ENCODE measurements around the gene RBM39. TPM values are rescaled to one million over a fixed set of nuclear protein-coding genes. Genes with fewer than 3 reads are reported as not detected.

RBM39 gene
- total RNA-seq, 3 donors from 2014 or later (not counting 1 experiment from before 2014, with no cell fraction given) = 1,431 to 1,555 (median 1,445) TPM

DNA sequence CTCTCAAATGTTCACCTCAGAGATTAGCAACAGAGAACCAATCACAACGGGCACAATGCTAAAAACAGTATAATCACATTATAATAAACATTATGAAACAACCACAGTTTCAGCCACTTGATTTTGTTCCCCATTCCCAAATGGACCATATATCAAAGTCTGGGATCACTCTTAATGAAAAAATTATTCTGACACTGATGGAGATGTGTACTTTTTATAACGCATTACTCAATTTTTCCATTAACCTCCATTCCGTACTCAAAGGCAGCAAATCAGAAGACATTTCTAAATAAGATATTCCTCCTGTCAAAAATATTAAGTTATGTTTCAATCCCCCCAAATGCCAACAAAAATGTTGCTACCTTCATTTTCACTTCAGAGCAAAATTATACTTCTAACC is 80.2 kb downstream of the RBM39 start:
- intact Hi-C loops (cut with micrococcal nuclease) = loop anchor here (5.0 kb wide), 1 partner anchor 35 kb away; the partner anchor contains the start of genes NFS1 and ROMO1
- H3K4me1 Mint-ChIP-seq = peaks cover 69 to 73% of the 10 kb centered on the region in 2 donors
- Histone ChIP-seq H3K9me3 (ENCODE audit: control insufficient read depth, insufficient read depth, low read length) (no peaks in the 10 kb centered on the region), H3K4me1 (ENCODE audit: control insufficient read depth, insufficient read depth, low read length) (peaks cover 36% of the 10 kb centered on the region), H3K36me3 (ENCODE audit: control insufficient read depth, insufficient read depth, low read length) (peaks cover 5% of the 10 kb centered on the region), H3K27me3 (ENCODE audit: control insufficient read depth, insufficient read depth, low read length) (no peaks in the 10 kb centered on the region), H3K4me3 (ENCODE audit: low read length) (no peak overlapping the region), H3K27ac (ENCODE audit: low read length) (peak overlapping the region; percentile 67)
- ATAC-seq (no peak), DNase-seq (no peak)
- H3K4me3 Mint-ChIP-seq = peak overlapping the region; percentile 96
- WGBS (ENCODE audit: insufficient coverage) = 22% methylated on average over 3 of the region's 3 CpGs
- H3K27ac Mint-ChIP-seq = peak overlapping the region in 1 of 2 donors; percentile 100
- no peaks in the 10 kb centered on the region for H3K27me3 Mint-ChIP-seq (ENCODE audit: low read depth in 2 of 2)
- no peaks in the 10 kb centered on the region for H3K9me3 Mint-ChIP-seq
- H3K36me3 Mint-ChIP-seq = no peaks in the 10 kb centered on the region
- TF ChIP-seq, protein P1, sequence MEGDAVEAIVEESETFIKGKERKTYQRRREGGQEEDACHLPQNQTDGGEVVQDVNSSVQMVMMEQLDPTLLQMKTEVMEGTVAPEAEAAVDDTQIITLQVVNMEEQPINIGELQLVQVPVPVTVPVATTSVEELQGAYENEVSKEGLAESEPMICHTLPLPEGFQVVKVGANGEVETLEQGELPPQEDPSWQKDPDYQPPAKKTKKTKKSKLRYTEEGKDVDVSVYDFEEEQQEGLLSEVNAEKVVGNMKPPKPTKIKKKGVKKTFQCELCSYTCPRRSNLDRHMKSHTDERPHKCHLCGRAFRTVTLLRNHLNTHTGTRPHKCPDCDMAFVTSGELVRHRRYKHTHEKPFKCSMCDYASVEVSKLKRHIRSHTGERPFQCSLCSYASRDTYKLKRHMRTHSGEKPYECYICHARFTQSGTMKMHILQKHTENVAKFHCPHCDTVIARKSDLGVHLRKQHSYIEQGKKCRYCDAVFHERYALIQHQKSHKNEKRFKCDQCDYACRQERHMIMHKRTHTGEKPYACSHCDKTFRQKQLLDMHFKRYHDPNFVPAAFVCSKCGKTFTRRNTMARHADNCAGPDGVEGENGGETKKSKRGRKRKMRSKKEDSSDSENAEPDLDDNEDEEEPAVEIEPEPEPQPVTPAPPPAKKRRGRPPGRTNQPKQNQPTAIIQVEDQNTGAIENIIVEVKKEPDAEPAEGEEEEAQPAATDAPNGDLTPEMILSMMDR (IDR thresholded peaks at IDR 0.05) = no peak

- H3K4me3 ChIP-seq (ENCODE audit: low read length) = no peak overlapping the region
Observed at GRCh38 chr20:35661053-35661452, 81.0 kb downstream of the RBM39 start.

DNA sequence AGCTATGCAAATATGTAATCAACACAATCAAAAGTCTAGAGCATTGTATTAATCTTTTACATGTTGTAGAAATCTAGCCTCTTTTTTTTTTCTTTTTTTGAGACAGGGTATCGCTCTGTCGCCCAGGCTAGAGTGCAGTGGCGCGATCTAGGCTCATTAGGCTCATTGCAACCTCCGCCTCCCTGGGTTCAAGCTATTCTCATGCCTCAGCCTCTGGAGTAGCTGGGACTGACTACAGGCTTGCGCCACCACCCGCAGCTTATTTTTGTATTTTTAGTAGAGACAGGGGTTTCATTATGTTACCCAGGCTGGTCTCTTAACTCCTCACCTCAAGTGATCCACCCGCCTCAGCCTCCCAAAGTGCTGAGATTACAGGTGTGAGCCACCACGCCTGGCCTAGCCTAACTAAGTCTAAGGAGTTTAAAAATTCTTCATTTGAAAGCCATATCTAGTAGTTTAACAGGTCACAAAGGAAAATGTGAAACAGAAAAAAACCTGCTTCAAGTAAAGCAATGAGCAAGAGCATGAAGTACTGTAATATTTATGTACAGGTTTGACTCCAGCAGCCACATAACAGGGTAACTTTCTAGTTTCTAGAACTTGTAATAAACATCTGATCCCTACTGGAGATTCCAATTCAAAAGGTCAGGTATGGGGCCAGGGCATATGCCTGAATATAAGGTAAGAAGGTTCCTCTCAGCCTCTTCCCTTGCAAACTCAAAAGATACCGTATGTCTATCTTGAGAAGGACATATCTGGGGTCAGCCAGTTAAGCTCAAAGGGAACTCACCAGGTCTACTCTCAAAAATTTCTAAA is 81.7 kb downstream of the RBM39 start:
- TF ChIP-seq, protein P1 (IDR thresholded peaks at IDR 0.05) = no peak
- peak overlapping the region; percentile 67 for H3K27ac ChIP-seq (ENCODE audit: low read length)
- H3K36me3 ChIP-seq (ENCODE audit: control insufficient read depth, insufficient read depth, low read length) = peaks cover 14% of the 10 kb centered on the region
- no peaks in the 10 kb centered on the region for H3K9me3 Mint-ChIP-seq
- peaks cover 37% of the 10 kb centered on the region for H3K4me1 ChIP-seq (ENCODE audit: control insufficient read depth, insufficient read depth, low read length)
- DNase-seq (no peak), ATAC-seq (no peak)
- intact Hi-C loops (cut with micrococcal nuclease) = loop anchor here (1.0 to 5.0 kb wide), 2 partner anchors 37 to 42 kb away; partner anchors contain the start of genes NFS1 and ROMO1
- no peaks in the 10 kb centered on the region for H3K36me3 Mint-ChIP-seq
- H3K4me1 Mint-ChIP-seq = peaks cover 78 to 80% of the 10 kb centered on the region in 2 donors
- H3K9me3 ChIP-seq (ENCODE audit: control insufficient read depth, insufficient read depth, low read length) = no peaks in the 10 kb centered on the region
- H3K27me3 ChIP-seq (ENCODE audit: control insufficient read depth, insufficient read depth, low read length) = no peaks in the 10 kb centered on the region
- WGBS (ENCODE audit: insufficient coverage) = 70% methylated on average over 10 of the region's 10 CpGs
- H3K27ac Mint-ChIP-seq = peak overlapping the region in 1 of 2 donors; percentile 100
- peak overlapping the region; percentile 96 for H3K4me3 Mint-ChIP-seq
- no peaks in the 10 kb centered on the region for H3K27me3 Mint-ChIP-seq (ENCODE audit: low read depth in 2 of 2)
- no peak overlapping the region for H3K4me3 ChIP-seq (ENCODE audit: low read length)

More at GRCh38 chr20:35661053-35661452, 81.0 kb downstream of the RBM39 start:
- intact Hi-C loops (cut with micrococcal nuclease) = loop anchor here (5.0 kb wide), 1 partner anchor 36 kb away; the partner anchor contains the start of genes NFS1 and ROMO1
- H3K4me3 Mint-ChIP-seq = peak overlapping the region; percentile 96
- peaks cover 39% of the 10 kb centered on the region for H3K4me1 ChIP-seq (ENCODE audit: control insufficient read depth, insufficient read depth, low read length)
- H3K27ac Mint-ChIP-seq = peak overlapping the region in 1 of 2 donors; percentile 100
- no peaks in the 10 kb centered on the region for H3K36me3 Mint-ChIP-seq
- H3K27me3 Mint-ChIP-seq (ENCODE audit: low read depth in 2 of 2) = no peaks in the 10 kb centered on the region
- H3K9me3 Mint-ChIP-seq = no peaks in the 10 kb centered on the region
- TF ChIP-seq, protein P1 (IDR thresholded peaks at IDR 0.05) = no peak
- H3K9me3 ChIP-seq (ENCODE audit: control insufficient read depth, insufficient read depth, low read length) = no peaks in the 10 kb centered on the region
- H3K4me1 Mint-ChIP-seq = peaks cover 78 to 80% of the 10 kb centered on the region in 2 donors
- H3K27me3 ChIP-seq (ENCODE audit: control insufficient read depth, insufficient read depth, low read length) = no peaks in the 10 kb centered on the region
- ATAC-seq (no peak), DNase-seq (peak in 1 of 2 donors; percentile 31)
- peak overlapping the region; percentile 67 for H3K27ac ChIP-seq (ENCODE audit: low read length)
- 33% methylated on average over 1 of the region's 2 CpGs for WGBS (ENCODE audit: insufficient coverage)
- H3K36me3 ChIP-seq (ENCODE audit: control insufficient read depth, insufficient read depth, low read length) = peaks cover 10% of the 10 kb centered on the region
